ENCODE results near the gene CHERP.

GRCh38 chr19:16521715-16522289 lies 20.4 kb downstream of the CHERP start:
- TF ChIP-seq FOXP2 (optimal IDR thresholded peaks at IDR 0.05; ENCODE audit: control extremely low read depth, extremely low read length, insufficient read depth) = no peak
- TF ChIP-seq EZH2 (IDR thresholded peaks at IDR 0.05) = no peak
